K562 (cell line): ENCODE measurements around the gene ATRN. TPM values are rescaled to one million over a fixed set of nuclear protein-coding genes. Genes with fewer than 3 reads are reported as not detected.

Experiments
- ATAC-seq: fragments of 200-7000 bp; cut with Tn5 transposase; 3 replicates; pipeline ENCODE4 v1.9.1; 2020; ENCODE audit warnings: moderate library complexity
- BruUV-seq: library from RNA; stranded (reverse); fragments of 400-500 nt; replicated peaks from 2 replicates; lab custom pipeline; 2021; lab: Mats Ljungman, UMichigan
- CTCF ChIA-PET: fragments of 300-600 bp; formaldehyde crosslinking; extraction: SDS; loops from one replicate; lab custom pipeline; 2021; ENCODE audit warnings: low intra/inter-chr PET ratio; lab: Yijun Ruan, JAX
- POLR2A ChIA-PET: fragments of 300-600, 350-650 bp; sonication (Branson Sonifier 250); formaldehyde crosslinking; extraction: SDS; loops from one replicate; lab custom pipeline; 2021; ENCODE audit warnings: antibody characterized with exemption, inconsistent platforms; lab: Yijun Ruan, JAX
- DNase-seq, 4 experiments: peaks; one replicate each; pipeline versions ENCODE4 v3.0.0 to v3.0.0-alpha.2; 2011 to 2018; ENCODE audit warnings: low spot score in 3 of 4, mixed read lengths in 3 of 4; ENCODE audit errors: extremely low read depth in 1 of 4
- FAIRE-seq: peaks from 2 replicates; lab custom pipeline; 2011; peaks lifted over from hg19 to GRCh38; lab: Jason Lieb, UNC
- H2AFZ ChIP-seq: 2 replicates; pipeline ENCODE4 v1.6.0; 2011; ENCODE audit warnings: low read depth, low read length, control low read depth, inconsistent platforms
- H3K27ac ChIP-seq: fragments of 200-600 bp; 3 replicates; pipeline ENCODE4 v1.8.0; 2011; ENCODE audit warnings: low read depth, mild to moderate bottlenecking, control low read depth, inconsistent platforms, low read length, moderate library complexity, mixed read lengths; ENCODE audit errors: extremely low read depth
- H3K27me3 ChIP-seq, 2 experiments: fragments of 300-600 bp in 1 of 2; 2 replicates in 1 of 2; 3 replicates in 1 of 2; pipeline versions ENCODE4 v1.6.0 to v1.8.0; 2011; ENCODE audit warnings: inconsistent platforms in 2 of 2, low read length in 2 of 2, mild to moderate bottlenecking in 1 of 2, mixed read lengths in 1 of 2, moderate library complexity in 1 of 2; ENCODE audit not compliant: control insufficient read depth in 2 of 2, insufficient read depth in 2 of 2
- H3K36me3 ChIP-seq: fragments of 300-600 bp; 3 replicates; pipeline ENCODE4 v1.8.0; 2011; ENCODE audit warnings: mild to moderate bottlenecking, low read length, inconsistent platforms; ENCODE audit not compliant: control insufficient read depth, insufficient read depth
- H3K4me1 ChIP-seq, 2 experiments: fragments of 200-600 bp in 1 of 2; replicated peaks in 1 of 2; 2 replicates in 1 of 2; 3 replicates in 1 of 2; pipeline versions ENCODE4 v1.5.1 to v1.8.0; 2011; ENCODE audit warnings: inconsistent platforms in 2 of 2, low read length in 2 of 2, mild to moderate bottlenecking in 1 of 2, mixed read lengths in 1 of 2, moderate library complexity in 1 of 2; ENCODE audit not compliant: control insufficient read depth in 2 of 2, insufficient read depth in 2 of 2
- H3K4me2 ChIP-seq: 2 replicates; pipeline ENCODE4 v1.6.1; 2011; ENCODE audit warnings: low read length, control low read depth, inconsistent platforms, mixed read lengths; ENCODE audit not compliant: insufficient read depth
- H3K4me3 ChIP-seq: fragments of 200-600 bp; sonication (generic), shearing (Covaris generic); 2 replicates; pipeline ENCODE4 v1.5.1; 2016; ENCODE audit warnings: control low read depth, inconsistent platforms
- H3K79me2 ChIP-seq: fragments of 200-600 bp; 3 replicates; pipeline ENCODE4 v1.8.0; 2011; ENCODE audit warnings: low read length, inconsistent platforms; ENCODE audit not compliant: control insufficient read depth, insufficient read depth
- H3K9ac ChIP-seq, 2 experiments: 2 replicates each; pipeline versions ENCODE4 v1.6.0 to v1.6.1; 2011; ENCODE audit warnings: low read depth in 2 of 2, low read length in 2 of 2, control low read depth in 1 of 2, inconsistent platforms in 1 of 2, mild to moderate bottlenecking in 1 of 2, mixed read lengths in 1 of 2; ENCODE audit not compliant: insufficient read depth in 1 of 2
- H3K9me1 ChIP-seq: one replicate; pipeline ENCODE4 v1.6.0; 2011; ENCODE audit warnings: inconsistent platforms, mild to moderate bottlenecking, low read length, moderate library complexity; ENCODE audit not compliant: control insufficient read depth, insufficient read depth
- H3K9me3 ChIP-seq: replicated peaks from 2 replicates; pipeline ENCODE4 v1.5.1; 2011; ENCODE audit warnings: low read depth, low read length, inconsistent platforms; ENCODE audit not compliant: control insufficient read depth, insufficient read depth
- H4K20me1 ChIP-seq: replicated peaks from 2 replicates; pipeline ENCODE4 v1.6.1; 2011; ENCODE audit warnings: low read length, inconsistent platforms, mixed read lengths; ENCODE audit not compliant: control insufficient read depth, insufficient read depth
- BRD4 ChIP-seq: fragments of 200-600 bp; sonication (generic); IDR thresholded peaks from 2 replicates; pipeline ENCODE4 v1.6.1; 2017; ENCODE audit warnings: inconsistent platforms
- DACH1 ChIP-seq: fragments of 450-650 bp; IDR thresholded peaks from 2 replicates; pipeline ENCODE4 v1.6.1; 2018; ENCODE audit not compliant: partially characterized antibody
- E2F6 ChIP-seq, 2 experiments: IDR thresholded peaks; 2 replicates each; pipeline ENCODE4 v1.6.1; 2011; ENCODE audit warnings: borderline replicate concordance in 1 of 2, control low read depth in 1 of 2, low read depth in 1 of 2, low read length in 1 of 2, mild to moderate bottlenecking in 1 of 2, mixed read lengths in 1 of 2, moderate library complexity in 1 of 2; ENCODE audit not compliant: insufficient read depth in 1 of 2, insufficient read length in 1 of 2, poor library complexity in 1 of 2, severe bottlenecking in 1 of 2; ENCODE audit errors: extremely low read depth in 1 of 2
- HDAC2 ChIP-seq: fragments of 450-650 bp; IDR thresholded peaks from 2 replicates; pipeline ENCODE4 v1.6.1; 2016; ENCODE audit warnings: mild to moderate bottlenecking
- NR0B1 ChIP-seq: fragments of 450-650 bp; IDR thresholded peaks from one replicate; pipeline ENCODE4 v1.6.1; 2018; ENCODE audit warnings: mild to moderate bottlenecking, moderate library complexity; ENCODE audit not compliant: partially characterized antibody
- PHF21A ChIP-seq: fragments of 450-650 bp; IDR thresholded peaks from 2 replicates; pipeline ENCODE4 v1.6.1; 2017; ENCODE audit warnings: low read depth, borderline replicate concordance
- RBM25 ChIP-seq: fragments of 200-400 bp; formaldehyde crosslinking; IDR thresholded peaks from 2 replicates; pipeline ENCODE4 v1.6.1; 2018; ENCODE audit warnings: low read length, low read depth, moderate library complexity; ENCODE audit not compliant: severe bottlenecking
- SAFB ChIP-seq: fragments of 200-400 bp; formaldehyde crosslinking; IDR thresholded peaks from 2 replicates; pipeline ENCODE4 v1.6.1; 2017; ENCODE audit warnings: low read depth, low read length, borderline replicate concordance
- U2AF2 ChIP-seq: fragments of 200-400 bp; formaldehyde crosslinking; optimal IDR thresholded peaks from 2 replicates; pipeline ENCODE3; 2017; ENCODE audit warnings: low read depth, mild to moderate bottlenecking, low read length
- ZBTB33 ChIP-seq: sonication (generic); formaldehyde crosslinking; IDR thresholded peaks from 2 replicates; pipeline ENCODE4 v1.8.1; 2023; ENCODE audit warnings: mild to moderate bottlenecking, missing genetic modification reagents
- ZBTB9 ChIP-seq: fragments of 450-650 bp; formaldehyde crosslinking; IDR thresholded peaks from 2 replicates; pipeline ENCODE4 v1.4.0; 2020; ENCODE audit warnings: mild to moderate bottlenecking, moderate library complexity
- ZKSCAN1 ChIP-seq: fragments of 150-350 bp; IDR thresholded peaks from 2 replicates; pipeline ENCODE4 v1.6.1; 2016; ENCODE audit warnings: low read depth, low read length
- ZSCAN32 ChIP-seq: fragments of 450-650 bp; formaldehyde crosslinking; IDR thresholded peaks from 2 replicates; pipeline ENCODE4 v1.4.0; 2020; ENCODE audit warnings: mild to moderate bottlenecking, moderate library complexity
- WGBS: fragments of 100-300 bp; shearing (Covaris generic); methylation state at CpG from one replicate; pipeline ENCODE4 v1.1.6; 2016; ENCODE audit warnings: low coverage, mixed read lengths; ENCODE audit not compliant: insufficient coverage; ENCODE audit errors: missing lambda C conversion rate; 5-methylcytosine and 5-hydroxymethylcytosine counted together
- in situ Hi-C: fragments of 300-500 bp; cut with MboI; formaldehyde crosslinking; loops from 4 replicates; pipeline ENCODE4 v1.15.0; 2018; ENCODE audit warnings: inconsistent platforms, mixed read lengths
- intact Hi-C: fragments of 100-400 bp; cut with micrococcal nuclease; formaldehyde crosslinking; loops from 2 replicates; pipeline ENCODE4 v1.14.2; 2022
- polyA plus RNA-seq, 8 experiments: library from polyadenylated mRNA; depleted of rRNA in 4 of 8; stranded (reverse) in 5 of 8; unstranded in 3 of 8; fragments of >200 nt; fragmentation: Nextera tagmentation in 2 of 8; fragmentation: Illumina TruSeq in 1 of 8; extraction: Ambion mirVana in 2 of 8; extraction: Trizol in 1 of 8; gene quantifications; 2 replicates each; pipeline versions ENCODE4 v1.2.1 to v1.2.3, GENCODE V29; 2011 to 2014; ENCODE audit warnings: inconsistent platforms in 1 of 8, missing spikeins in 1 of 8
- total RNA-seq, 7 experiments: library from RNA; depleted of rRNA in 6 of 7; stranded (reverse); fragments of >200 nt in 6 of 7; fragmentation: Illumina TruSeq in 2 of 7; extraction: Trizol in 2 of 7; gene quantifications; 2 replicates each; pipeline versions ENCODE4 v1.2.1 to v1.2.3, GENCODE V29; 2011 to 2021; ENCODE audit warnings: low replicate concordance in 1 of 7

Gene ATRN
- total and polyA plus RNA-seq, 9 of the 15 experiments (the other 6 are each of a cell fraction or from before 2014, with no cell fraction given), result 0.69 to 16.5 (median 7.6) TPM

GRCh38 chr20:3673221-3674070 lies 202.6 kb downstream of the ATRN start:
- H3K9me1 ChIP-seq, result no peaks in the 10 kb centered on the region
- H3K4me2 ChIP-seq, result no peak overlapping the region
- peaks cover 0 to 30% of the 10 kb centered on the region in 2 experiments; a peak in 2 of 5 replicates for H3K4me1 ChIP-seq
- TF ChIP-seq PHF21A (no peak), SAFB (peak; percentile 27; the same call in 1 of the 2 replicates), ZBTB33 (peak; percentile 24; the same call in 1 of the 2 replicates), U2AF2 (no peak), ZKSCAN1 (no peak), RBM25 (peak; percentile 13), HDAC2 (no peak), E2F6 (IDR thresholded peaks at IDR 0.05; ENCODE audit: borderline replicate concordance in 1 of 2, extremely low read depth in 1 of 2, insufficient read depth in 1 of 2, insufficient read length in 1 of 2, low read depth in 1 of 2, low read length in 1 of 2, poor library complexity in 1 of 2, severe bottlenecking in 1 of 2) (peak in 1 of 2 experiments; percentile 12), BRD4 (no peak), ZBTB9 (CRISPR knock-in tag) (no peak), NR0B1 (no peak), ZSCAN32 (CRISPR knock-in tag) (no peak), DACH1 (no peak)
- no peaks in the 10 kb centered on the region for H3K79me2 ChIP-seq
- H3K27ac ChIP-seq, result no peak overlapping the region
- H4K20me1 ChIP-seq, result 0 out of 2 replicates have a peak, but pooled peaks cover 6% of the 10 kb centered on the region
- peaks cover 2 to 44% of the 10 kb centered on the region in 2 experiments; a peak in 3 of 5 replicates for H3K27me3 ChIP-seq
- intact Hi-C loops, result loop anchor here (10.0 kb wide), 1 partner anchor 111 kb away; the partner anchor contains the start of genes CENPB and SPEF1
- in situ Hi-C loops, result no loop called here
- no TSS peak for BruUV-seq
- no peak overlapping the region for H2AFZ ChIP-seq
- no peak overlapping the region for H3K9ac ChIP-seq
- no peaks in the 10 kb centered on the region for H3K9me3 ChIP-seq
- ChIA-PET POLR2A (interaction anchor here (0.9 kb wide), 1 partner anchor 31 kb away, joined by 3 read pairs; no protein-coding TSS in a partner anchor), CTCF (no interaction called here)
- FAIRE-seq (no peak), DNase-seq (peak in 2 of 4 experiments; percentile 61 to 64), ATAC-seq (no peak)
- no peaks in the 10 kb centered on the region for H3K36me3 ChIP-seq
- no peak overlapping the region for H3K4me3 ChIP-seq
- 30% methylated on average over 11 of the region's 90 CpGs for WGBS
